Measurements from ENCODE around the gene RNF149.

The RNF149 gene

DNA sequence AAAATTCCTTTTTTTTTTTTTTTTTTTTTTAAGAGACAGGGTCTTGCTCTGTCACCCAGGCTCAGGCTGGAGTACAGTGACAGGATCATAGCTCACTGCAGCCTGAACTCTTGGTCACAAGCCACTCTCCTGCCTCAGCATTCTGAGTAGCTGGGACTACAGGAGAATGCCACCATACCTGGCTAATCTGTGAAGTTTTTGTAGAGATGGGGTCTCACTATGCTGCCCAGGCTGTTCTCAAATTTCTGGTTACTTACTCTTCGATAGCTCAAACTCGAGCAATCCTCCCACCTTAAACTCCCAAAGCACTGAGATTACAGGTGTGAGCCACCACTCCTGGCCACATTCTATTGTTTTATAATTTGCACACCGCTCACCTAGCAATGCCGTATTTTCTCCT lies 27.0 kb downstream of the RNF149 start:
- TF ChIP-seq, protein P1, sequence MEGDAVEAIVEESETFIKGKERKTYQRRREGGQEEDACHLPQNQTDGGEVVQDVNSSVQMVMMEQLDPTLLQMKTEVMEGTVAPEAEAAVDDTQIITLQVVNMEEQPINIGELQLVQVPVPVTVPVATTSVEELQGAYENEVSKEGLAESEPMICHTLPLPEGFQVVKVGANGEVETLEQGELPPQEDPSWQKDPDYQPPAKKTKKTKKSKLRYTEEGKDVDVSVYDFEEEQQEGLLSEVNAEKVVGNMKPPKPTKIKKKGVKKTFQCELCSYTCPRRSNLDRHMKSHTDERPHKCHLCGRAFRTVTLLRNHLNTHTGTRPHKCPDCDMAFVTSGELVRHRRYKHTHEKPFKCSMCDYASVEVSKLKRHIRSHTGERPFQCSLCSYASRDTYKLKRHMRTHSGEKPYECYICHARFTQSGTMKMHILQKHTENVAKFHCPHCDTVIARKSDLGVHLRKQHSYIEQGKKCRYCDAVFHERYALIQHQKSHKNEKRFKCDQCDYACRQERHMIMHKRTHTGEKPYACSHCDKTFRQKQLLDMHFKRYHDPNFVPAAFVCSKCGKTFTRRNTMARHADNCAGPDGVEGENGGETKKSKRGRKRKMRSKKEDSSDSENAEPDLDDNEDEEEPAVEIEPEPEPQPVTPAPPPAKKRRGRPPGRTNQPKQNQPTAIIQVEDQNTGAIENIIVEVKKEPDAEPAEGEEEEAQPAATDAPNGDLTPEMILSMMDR (conservative IDR thresholded peaks at IDR 0.05; ENCODE audit: low read depth, low read length) = no peak
- Histone ChIP-seq H3K36me3 (ENCODE audit: insufficient read depth) (no peaks in the 10 kb centered on the region), H4K20me1 (ENCODE audit: insufficient read depth) (no peaks in the 10 kb centered on the region), H2AFZ (ENCODE audit: low read depth) (no peak overlapping the region), H3K79me2 (ENCODE audit: insufficient read depth, low read depth) (no peaks in the 10 kb centered on the region), H3K9ac (no peak overlapping the region), H3K4me3 (IDR thresholded peaks at IDR 0.05; ENCODE audit: insufficient read depth, low read depth, low read length) (no peak overlapping the region), H3K4me2 (no peak overlapping the region), H3K4me1 (ENCODE audit: low read depth, poor library complexity, severe bottlenecking) (no peaks in the 10 kb centered on the region), H3K27me3 (ENCODE audit: insufficient read depth, low read depth) (no peaks in the 10 kb centered on the region), H3K27ac (no peak overlapping the region)

DNA sequence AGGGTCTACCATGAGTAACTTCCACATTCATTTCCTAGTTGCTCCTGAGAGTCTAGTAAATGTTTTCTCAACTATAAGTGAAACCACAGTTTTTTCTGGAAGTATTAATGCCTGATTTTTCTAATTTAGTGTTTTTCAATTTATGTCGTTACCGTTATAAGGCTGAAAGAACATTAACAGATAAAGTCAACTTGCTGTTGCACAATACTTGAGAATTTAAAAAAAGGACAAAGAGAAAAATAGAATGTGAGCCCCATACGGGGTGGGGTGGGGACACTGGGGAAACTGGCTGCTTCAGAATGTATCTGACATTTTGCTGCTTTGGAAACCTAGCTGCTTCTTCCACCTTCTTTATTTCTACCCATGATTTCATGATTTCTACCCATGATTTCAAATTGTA lies 29.6 kb downstream of the RNF149 start:
- Histone ChIP-seq H2AFZ (ENCODE audit: low read depth) (no peak overlapping the region), H3K79me2 (ENCODE audit: insufficient read depth, low read depth) (no peaks in the 10 kb centered on the region), H3K36me3 (ENCODE audit: insufficient read depth) (no peaks in the 10 kb centered on the region), H3K4me3 (IDR thresholded peaks at IDR 0.05; ENCODE audit: insufficient read depth, low read depth, low read length) (no peak overlapping the region), H4K20me1 (ENCODE audit: insufficient read depth) (no peaks in the 10 kb centered on the region), H3K27me3 (ENCODE audit: insufficient read depth, low read depth) (no peaks in the 10 kb centered on the region), H3K9ac (no peak overlapping the region), H3K27ac (no peak overlapping the region), H3K4me2 (no peak overlapping the region), H3K4me1 (ENCODE audit: low read depth, poor library complexity, severe bottlenecking) (no peaks in the 10 kb centered on the region)
- TF ChIP-seq, protein P1 (conservative IDR thresholded peaks at IDR 0.05; ENCODE audit: low read depth, low read length) = no peak

DNA sequence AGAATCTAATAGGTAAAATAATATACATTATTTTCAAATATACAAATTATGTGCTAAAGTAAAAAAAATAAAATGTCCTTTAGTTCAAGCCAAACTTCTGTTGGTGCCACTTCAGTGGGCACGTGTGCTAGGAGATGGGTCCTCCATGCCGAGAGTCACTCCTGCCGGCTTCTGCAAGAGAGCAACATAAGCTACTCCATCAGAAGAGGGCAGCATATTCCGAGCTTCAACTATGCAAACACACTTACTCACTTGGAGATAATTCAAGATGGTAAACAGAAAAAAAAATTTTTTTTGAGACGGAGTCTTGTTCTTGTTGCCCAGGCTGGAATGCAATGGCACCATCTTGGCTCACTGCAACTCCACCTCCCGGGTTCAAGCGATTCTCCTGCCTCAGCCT lies 31.4 kb downstream of the RNF149 start:
- Histone ChIP-seq H3K79me2 (ENCODE audit: insufficient read depth, low read depth) (no peaks in the 10 kb centered on the region), H3K4me1 (ENCODE audit: low read depth, poor library complexity, severe bottlenecking) (peaks cover 10% of the 10 kb centered on the region), H3K27me3 (ENCODE audit: insufficient read depth, low read depth) (no peaks in the 10 kb centered on the region), H3K36me3 (ENCODE audit: insufficient read depth) (no peaks in the 10 kb centered on the region), H3K9ac (no peak overlapping the region), H2AFZ (ENCODE audit: low read depth) (no peak overlapping the region), H3K4me3 (IDR thresholded peaks at IDR 0.05; ENCODE audit: insufficient read depth, low read depth, low read length) (no peak overlapping the region), H3K4me2 (no peak overlapping the region), H3K27ac (no peak overlapping the region), H4K20me1 (ENCODE audit: insufficient read depth) (no peaks in the 10 kb centered on the region)
- TF ChIP-seq, protein P1 (conservative IDR thresholded peaks at IDR 0.05; ENCODE audit: low read depth, low read length) = no peak

DNA sequence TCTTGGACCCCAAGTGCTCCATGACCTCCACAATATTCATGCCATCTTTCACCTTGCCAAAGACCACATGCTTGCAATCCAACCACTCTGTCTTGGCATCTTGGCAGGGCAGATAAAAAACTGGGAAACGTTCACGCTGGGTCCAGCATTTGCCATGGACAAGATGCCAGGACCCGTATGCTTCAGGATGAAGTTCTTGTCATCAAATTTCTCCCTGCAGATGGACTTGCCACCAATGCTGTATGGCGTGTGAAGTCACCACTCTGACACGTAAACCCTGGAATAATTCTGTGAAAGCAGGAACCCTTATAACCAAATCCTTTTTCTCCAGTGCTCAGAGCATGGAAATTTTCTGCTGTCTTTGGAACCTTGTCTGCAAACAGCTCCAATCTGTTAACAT lies 34.4 kb downstream of the RNF149 start:
- TF ChIP-seq, protein P1 (conservative IDR thresholded peaks at IDR 0.05; ENCODE audit: low read depth, low read length) = no peak
- no peak overlapping the region for H3K27ac ChIP-seq
- no peak overlapping the region for H3K4me2 ChIP-seq
- no peak overlapping the region for H3K9ac ChIP-seq
- no peak overlapping the region for H2AFZ ChIP-seq (ENCODE audit: low read depth)
- H4K20me1 ChIP-seq (ENCODE audit: insufficient read depth) = no peaks in the 10 kb centered on the region
- no peaks in the 10 kb centered on the region for H3K27me3 ChIP-seq (ENCODE audit: insufficient read depth, low read depth)
- peaks cover 12% of the 10 kb centered on the region for H3K4me1 ChIP-seq (ENCODE audit: low read depth, poor library complexity, severe bottlenecking)
- H3K4me3 ChIP-seq (IDR thresholded peaks at IDR 0.05; ENCODE audit: insufficient read depth, low read depth, low read length) = no peak overlapping the region
- no peaks in the 10 kb centered on the region for H3K79me2 ChIP-seq (ENCODE audit: insufficient read depth, low read depth)
- H3K36me3 ChIP-seq (ENCODE audit: insufficient read depth) = no peaks in the 10 kb centered on the region
